ENCODE results near the gene HOMEZ.

DNA sequence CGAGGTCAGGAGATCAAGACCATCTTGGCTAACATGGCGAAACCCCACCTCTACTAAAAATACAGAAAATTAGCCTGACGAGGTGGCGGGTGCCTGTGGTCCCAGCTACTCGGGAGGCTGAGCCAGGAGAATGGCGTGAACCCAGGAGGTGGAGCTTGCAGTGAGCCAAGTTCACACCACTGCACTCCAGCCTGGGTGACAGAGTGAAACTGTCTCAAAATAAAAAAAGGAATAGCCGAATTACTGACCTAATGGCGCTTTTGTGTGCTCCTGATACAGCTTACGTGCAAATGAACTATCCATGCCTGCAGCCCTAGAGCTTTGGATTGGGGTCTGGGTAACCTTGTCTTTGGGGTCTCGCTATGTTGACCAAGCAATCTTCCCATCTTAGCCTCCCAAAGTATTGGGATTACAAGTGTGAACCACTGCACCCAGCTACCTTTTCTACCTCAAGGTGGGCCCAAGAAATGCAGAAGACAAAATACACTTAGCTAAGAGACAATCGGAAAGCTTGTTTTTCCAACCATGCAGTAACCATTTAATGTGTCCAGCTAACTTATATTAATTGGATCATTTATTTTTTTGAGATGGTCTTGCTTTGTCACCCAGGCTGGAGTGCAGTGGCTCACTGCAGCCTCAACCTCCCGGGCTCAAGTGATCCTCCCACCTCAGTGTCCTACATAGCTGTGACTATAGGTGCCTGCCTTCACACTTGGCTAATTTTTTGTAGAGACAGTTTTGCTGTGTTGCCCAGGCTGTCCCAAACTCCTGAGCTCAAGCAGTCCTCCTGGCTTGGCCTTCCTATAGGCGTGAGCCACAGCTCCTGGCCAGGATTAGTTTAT is 40.8 kb upstream of the HOMEZ start:
- TF ChIP-seq POLR2A (IDR thresholded peaks at IDR 0.05; ENCODE audit: low read depth, low read length) (peak; percentile 58; the same call in 1 of the 2 replicates), RAD21 (IDR thresholded peaks at IDR 0.05; ENCODE audit: insufficient read depth, low read depth, low read length) (no peak), RCOR1 (conservative IDR thresholded peaks at IDR 0.05; ENCODE audit: low read depth, low read length) (no peak), HDAC2 (IDR thresholded peaks at IDR 0.05) (no peak), FOXM1 (IDR thresholded peaks at IDR 0.05; ENCODE audit: low read depth, low read length) (no peak), CBFB (IDR thresholded peaks at IDR 0.05; ENCODE audit: low read depth) (no peak), BHLHE40 (IDR thresholded peaks at IDR 0.05; ENCODE audit: borderline replicate concordance in 1 of 2, low read depth in 2 of 2, low read length in 1 of 2) (no peak), TAF1 (IDR thresholded peaks at IDR 0.05; ENCODE audit: borderline replicate concordance, low read depth, low read length) (no peak)
- TF ChIP-seq, protein P1, sequence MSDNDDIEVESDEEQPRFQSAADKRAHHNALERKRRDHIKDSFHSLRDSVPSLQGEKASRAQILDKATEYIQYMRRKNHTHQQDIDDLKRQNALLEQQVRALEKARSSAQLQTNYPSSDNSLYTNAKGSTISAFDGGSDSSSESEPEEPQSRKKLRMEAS (IDR thresholded peaks at IDR 0.05; ENCODE audit: low read depth, low read length) = no peak
- TF ChIP-seq, protein P2, sequence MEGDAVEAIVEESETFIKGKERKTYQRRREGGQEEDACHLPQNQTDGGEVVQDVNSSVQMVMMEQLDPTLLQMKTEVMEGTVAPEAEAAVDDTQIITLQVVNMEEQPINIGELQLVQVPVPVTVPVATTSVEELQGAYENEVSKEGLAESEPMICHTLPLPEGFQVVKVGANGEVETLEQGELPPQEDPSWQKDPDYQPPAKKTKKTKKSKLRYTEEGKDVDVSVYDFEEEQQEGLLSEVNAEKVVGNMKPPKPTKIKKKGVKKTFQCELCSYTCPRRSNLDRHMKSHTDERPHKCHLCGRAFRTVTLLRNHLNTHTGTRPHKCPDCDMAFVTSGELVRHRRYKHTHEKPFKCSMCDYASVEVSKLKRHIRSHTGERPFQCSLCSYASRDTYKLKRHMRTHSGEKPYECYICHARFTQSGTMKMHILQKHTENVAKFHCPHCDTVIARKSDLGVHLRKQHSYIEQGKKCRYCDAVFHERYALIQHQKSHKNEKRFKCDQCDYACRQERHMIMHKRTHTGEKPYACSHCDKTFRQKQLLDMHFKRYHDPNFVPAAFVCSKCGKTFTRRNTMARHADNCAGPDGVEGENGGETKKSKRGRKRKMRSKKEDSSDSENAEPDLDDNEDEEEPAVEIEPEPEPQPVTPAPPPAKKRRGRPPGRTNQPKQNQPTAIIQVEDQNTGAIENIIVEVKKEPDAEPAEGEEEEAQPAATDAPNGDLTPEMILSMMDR (IDR thresholded peaks at IDR 0.05 in 2 of 3, conservative IDR thresholded peaks at IDR 0.05 in 1 of 3; ENCODE audit: control insufficient read depth in 2 of 3, extremely low read depth in 1 of 3, insufficient read depth in 1 of 3, low read depth in 3 of 3, low read length in 3 of 3) = no peak

Measured in GM12878 (cell line).